NCI-H460 (cell line): ENCODE results near the gene RASL11A. TPM values are rescaled to one million over a fixed set of nuclear protein-coding genes. Genes with fewer than 3 reads are reported as not detected.
"Not testable (repeated sequence)": the region's sequence is repeated elsewhere in the genome, so short reads cannot be mapped to it uniquely, and the experiment has no call there.

Experiments
- DNase-seq: peaks from one replicate; pipeline ENCODE4 v3.0.0-alpha.2; 2016; ENCODE audit warnings: low read depth; ENCODE audit errors: extremely low read depth
- polyA plus RNA-seq: library from polyadenylated mRNA; depleted of rRNA; stranded (reverse); fragments of >200 nt; gene quantifications from 2 replicates; pipeline ENCODE4 v1.2.3, GENCODE V29; 2014; cell fraction: nucleus; rRNA removed
- total RNA-seq: library from RNA; depleted of rRNA; stranded (reverse); fragments of >200 nt; shearing (Covaris generic); gene quantifications from 2 replicates; pipeline ENCODE4 v1.2.3, GENCODE V29; 2014; rRNA removed

RASL11A gene
- 1.3 and 1.9 TPM in 2 replicates for total RNA-seq
- 4.8 and 7.1 TPM in 2 replicates for polyA plus RNA-seq

DNA sequence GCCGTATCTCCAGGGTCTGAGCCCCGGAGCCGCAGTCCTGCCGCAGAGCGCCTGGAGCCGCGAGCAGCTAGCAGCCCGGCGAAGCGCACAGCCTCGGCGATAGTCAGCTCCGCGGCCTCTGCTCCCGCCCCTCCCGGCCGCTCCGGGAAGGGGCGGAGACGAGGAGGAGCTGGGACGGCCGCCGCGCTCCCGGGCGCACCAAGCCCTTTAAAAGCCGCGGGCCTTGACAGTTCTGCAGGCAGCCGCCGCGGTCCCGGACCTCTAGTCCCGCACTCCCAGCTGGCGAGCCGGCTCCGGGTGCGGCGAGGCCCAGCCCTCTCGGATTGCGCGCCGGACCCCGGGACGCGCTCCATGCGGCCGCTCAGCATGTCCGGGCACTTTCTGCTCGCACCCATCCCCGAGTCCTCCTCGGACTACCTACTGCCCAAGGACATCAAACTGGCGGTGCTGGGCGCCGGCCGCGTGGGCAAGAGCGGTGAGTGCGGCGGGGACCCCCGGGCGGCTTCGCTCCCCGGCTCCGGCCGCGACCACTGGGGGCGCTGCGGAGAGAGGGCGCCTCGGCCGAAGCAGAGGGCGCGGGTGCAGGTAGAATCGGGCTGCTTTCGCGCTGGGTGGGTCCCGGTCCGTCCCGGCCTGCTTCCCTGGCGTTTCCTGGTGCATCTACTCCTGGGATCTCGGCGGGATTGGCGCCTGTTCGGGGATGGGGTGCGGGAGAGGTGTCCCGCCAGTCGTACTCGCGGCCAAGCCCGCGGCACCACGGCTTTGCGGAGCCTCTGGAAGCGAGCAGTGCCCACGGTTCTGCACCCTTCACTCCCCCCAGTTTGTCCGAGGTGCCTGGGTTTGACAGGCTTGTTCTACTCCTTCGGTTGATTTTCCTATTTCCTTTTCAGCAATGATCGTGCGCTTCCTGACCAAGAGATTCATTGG, at the start of gene RASL11A:
RASL11A (plus strand) TSS at position 237 of the 927 bp plus-strand sequence; CDS start at position 352, 115 bp downstream.
- peak; percentile 72 for DNase-seq

DNA sequence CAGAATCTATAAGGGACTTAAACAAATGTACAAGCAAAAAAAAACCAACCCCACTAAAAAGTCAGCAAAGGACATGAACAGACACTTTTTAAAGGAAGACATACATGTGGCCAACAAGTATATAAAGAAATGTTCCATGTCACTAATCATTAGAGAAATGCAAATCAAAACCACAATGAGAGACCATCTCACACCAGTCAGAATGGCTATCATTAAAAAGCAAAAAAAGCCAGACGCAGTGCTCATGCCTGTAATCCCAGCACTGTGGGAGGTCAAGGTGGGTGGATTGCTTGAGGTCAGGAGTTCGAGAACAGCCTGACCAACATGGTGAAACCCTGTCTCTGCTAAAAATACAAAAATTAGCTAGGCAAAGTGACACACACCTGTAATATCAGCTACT, 48.5 kb upstream of the RASL11A start:
- DNase-seq: not testable (repeated sequence)

GRCh38 chr13:27226991-27227390, 43.6 kb upstream of the RASL11A start:
- no peak for DNase-seq

DNA sequence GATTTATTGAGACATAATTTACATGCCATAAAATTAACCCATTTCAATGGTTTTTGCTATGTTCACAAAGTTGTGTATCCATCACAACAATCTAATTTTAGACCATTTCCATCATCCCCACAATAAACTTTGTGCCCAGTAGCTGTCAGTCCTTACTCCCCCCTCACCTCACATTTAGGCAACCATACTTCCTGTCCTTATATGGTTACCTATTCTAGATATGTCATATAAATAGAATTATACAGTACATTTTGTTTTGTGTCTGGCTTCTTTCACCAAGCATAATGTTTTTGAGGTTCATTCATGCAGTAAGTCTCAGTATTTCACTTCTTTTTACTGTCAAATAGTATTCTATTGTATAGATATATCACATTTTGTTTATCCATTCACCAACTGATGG, 42.5 kb upstream of the RASL11A start:
- DNase-seq: no peak

- DNase-seq: no peak
Observed at GRCh38 chr13:27229642-27230041, 41.0 kb upstream of the RASL11A start.

GRCh38 chr13:27233964-27234363, 36.7 kb upstream of the RASL11A start:
- DNase-seq: no peak

- DNase-seq: no peak
Observed at GRCh38 chr13:27236478-27236877, 34.2 kb upstream of the RASL11A start.

DNA sequence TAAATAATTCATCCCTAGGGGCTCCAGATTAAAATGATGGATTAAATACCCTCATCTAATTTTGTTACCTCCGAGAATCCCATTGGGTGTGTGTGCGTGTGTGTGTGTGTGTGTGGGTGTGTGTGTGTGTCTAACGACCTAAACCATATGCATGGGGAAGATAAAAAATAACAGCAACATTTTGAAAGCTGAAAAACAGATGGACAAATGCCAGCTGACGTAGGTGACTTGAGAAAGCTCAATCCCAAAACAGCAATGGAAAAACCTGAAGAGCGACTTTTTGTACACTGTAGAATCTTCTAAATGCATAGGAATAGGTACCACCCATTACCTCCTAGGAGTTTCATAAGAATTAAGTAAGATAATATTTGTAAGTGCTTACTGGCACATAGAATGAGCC, 27.9 kb upstream of the RASL11A start:
- DNase-seq: no peak

DNA sequence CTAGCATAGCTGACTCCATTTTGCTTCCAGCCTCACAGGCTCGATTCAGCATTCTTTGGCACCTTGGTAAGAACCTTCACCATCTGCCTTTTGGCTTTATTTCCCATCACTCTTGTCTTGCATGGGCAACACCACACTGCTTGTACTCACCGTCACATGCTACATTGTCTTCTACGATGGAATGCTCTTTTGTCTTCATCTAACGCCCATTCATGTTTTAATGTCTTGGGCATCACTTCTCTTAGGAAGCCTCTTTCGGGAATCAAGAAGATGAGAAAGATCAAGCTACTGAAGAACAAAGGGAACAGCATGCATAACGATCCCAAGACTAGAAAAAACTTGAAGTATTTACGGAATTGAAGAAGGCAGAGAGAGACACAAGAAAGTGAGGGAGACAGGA, 25.0 kb upstream of the RASL11A start:
- no peak for DNase-seq

DNA sequence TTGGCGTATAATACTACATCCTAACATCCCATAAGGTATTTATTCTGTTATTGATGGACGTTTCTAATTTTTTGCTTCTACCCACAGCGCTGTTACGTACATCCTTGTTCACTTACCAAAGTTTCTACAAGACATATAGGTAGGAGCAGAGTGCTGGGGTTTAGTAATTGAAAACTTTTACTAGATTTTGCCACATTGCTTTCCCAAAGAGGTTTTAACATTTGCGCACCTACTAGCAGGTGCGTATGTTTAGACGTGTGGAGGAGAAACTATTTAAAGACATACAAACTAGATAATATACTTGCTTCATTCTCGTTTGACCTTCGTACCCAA, 19.8 kb upstream of the RASL11A start:
- no peak for DNase-seq

GRCh38 chr13:27251166-27252091, 19.2 kb upstream of the RASL11A start, which contains the start of gene RPL21:
RPL21 (plus strand) TSS chr13:27251558; CDS start chr13:27253777, 2,219 bp downstream.
- DNase-seq: peak; percentile 90

GRCh38 chr13:27252467-27252866, 18.2 kb upstream of the RASL11A start:
- DNase-seq: no peak

DNA sequence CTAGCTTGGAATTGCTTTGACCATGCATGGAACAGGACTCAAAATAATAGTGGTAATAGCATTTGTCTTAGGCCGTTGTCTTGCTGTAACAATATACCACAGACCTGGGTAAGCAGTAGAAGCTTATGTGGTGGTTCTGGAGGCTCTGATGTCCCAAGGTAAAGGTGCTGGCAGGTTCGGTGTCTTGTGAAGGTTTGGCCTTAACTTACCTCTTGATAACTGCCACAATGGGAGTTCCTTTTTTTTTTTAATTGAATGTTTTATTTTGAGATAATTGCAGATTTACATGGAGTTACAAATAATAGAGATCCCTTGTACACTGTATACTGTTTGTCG, 13.4 kb upstream of the RASL11A start:
- DNase-seq: no peak

DNA sequence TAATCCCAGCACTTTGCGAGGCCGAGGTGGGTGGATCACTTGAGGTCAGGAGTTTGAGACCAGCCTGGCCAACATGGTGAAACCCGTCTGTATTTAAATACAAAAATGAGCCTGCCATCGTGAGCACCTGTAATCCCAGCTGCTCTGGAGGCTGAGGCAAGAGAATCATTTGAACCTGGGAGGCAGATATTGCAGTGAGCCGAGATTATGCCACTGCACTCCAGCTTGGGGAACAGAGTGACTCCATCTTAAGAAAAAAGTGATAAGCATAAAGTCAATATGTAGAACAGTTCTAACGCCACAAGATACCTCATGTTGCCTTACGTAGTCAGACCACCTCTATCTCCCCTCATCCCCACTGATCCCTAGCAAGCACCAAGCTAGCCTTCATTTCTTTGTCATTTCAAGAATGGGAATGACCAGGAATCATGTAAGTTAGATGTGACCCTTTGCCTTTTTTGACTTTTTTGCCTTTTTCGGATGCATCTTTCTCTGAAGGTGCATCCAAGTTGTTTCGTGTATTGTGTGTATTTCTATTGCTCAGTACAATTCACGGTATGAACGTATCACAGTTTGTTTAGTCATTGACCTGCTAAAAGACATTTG, 12.9 kb upstream of the RASL11A start:
- no peak for DNase-seq

DNA sequence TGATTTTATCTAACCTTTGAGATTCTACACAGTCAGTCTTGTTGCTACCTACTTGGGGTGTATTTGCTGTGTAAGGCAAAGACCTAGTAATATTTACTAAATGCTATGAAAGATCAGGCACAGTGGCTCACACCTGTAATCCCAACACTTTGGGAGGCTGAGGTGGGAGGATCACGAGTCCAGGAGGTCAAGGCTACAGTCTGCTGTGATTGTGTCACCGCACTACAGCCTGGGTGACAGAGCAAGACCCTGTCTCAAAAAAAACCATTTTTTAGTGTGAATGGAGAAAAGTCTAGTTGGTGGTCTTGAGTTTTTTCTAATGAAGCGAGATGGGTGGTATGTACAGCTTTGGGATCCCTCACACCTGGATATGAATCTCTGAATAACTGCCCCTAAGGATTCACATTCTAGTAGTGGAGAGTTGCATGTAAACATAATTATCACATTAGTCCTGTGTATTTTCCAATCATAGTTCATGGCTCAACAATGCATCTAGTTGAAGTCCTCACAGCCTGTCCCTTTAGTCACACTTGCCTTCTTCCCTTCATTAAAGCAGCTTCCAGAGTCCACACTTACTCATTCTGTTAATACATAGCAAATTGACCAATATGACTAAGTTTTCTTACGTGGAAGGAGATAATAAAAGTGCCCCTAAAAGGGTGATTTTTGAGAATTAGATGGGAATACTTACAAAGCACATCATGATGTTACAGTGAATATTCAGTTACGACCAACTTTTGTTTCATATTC, 11.8 kb upstream of the RASL11A start:
- DNase-seq: no peak

GRCh38 chr13:27259831-27260230, 10.8 kb upstream of the RASL11A start:
- no peak for DNase-seq

GRCh38 chr13:27261396-27261795, 9.2 kb upstream of the RASL11A start:
- DNase-seq: no peak

GRCh38 chr13:27263438-27263837, 7.2 kb upstream of the RASL11A start:
- no peak for DNase-seq

DNA sequence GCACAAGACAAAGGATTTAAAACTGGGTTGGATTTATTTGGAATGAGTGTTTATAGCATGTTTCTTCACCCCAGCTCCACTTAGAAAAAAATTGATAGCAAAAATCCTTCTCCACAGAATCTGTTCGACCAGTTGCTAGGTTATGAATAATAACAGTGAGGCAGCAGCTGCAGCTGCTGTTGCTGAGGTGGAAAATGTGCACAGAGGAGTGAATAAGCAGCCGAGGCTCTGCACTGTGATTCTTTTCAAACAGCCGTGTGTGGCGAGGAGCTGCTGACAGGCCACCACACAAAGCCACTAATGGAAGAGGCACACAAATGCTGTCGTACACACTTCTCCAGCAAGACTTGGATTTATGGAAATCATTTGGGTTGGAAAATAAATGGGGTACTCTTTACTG, 6.4 kb upstream of the RASL11A start:
- no peak for DNase-seq

- DNase-seq: no peak
Observed at GRCh38 chr13:27264648-27265047, 6.0 kb upstream of the RASL11A start.
